LNCaP clone FGC (cell line): Measurements from ENCODE around the gene MACROD2.

Experiments
- DNase-seq: peaks from one replicate; pipeline ENCODE4 v3.0.0-alpha.2; 2011; ENCODE audit warnings: low read depth
- H3K4me3 ChIP-seq: 2 replicates; pipeline ENCODE4 v1.5.1; 2011; ENCODE audit warnings: mild to moderate bottlenecking, low read depth, low read length, control low read depth
- CTCF ChIP-seq: IDR thresholded peaks from 2 replicates; pipeline ENCODE4 v1.5.1; 2012; ENCODE audit warnings: mild to moderate bottlenecking; ENCODE audit not compliant: control insufficient read depth, insufficient read depth; ENCODE audit errors: extremely low read depth

MACROD2 gene

GRCh38 chr20:14637441-14637840 is 642.1 kb downstream of the MACROD2 start:
- no peak overlapping the region for H3K4me3 ChIP-seq
- no peak for DNase-seq
- TF ChIP-seq CTCF, result no peak

GRCh38 chr20:14643146-14643545 is 647.8 kb downstream of the MACROD2 start:
- no peak for TF ChIP-seq CTCF

GRCh38 chr20:14643556-14643955 is 648.2 kb downstream of the MACROD2 start:
- no peak overlapping the region for H3K4me3 ChIP-seq
- DNase-seq, result no peak
- no peak for TF ChIP-seq CTCF

More at GRCh38 chr20:14643146-14643545, 647.8 kb downstream of the MACROD2 start:
- H3K4me3 ChIP-seq, result no peak overlapping the region
- DNase-seq, result no peak

GRCh38 chr20:14644306-14645097 is 649.2 kb downstream of the MACROD2 start:
- peak; percentile 6 for DNase-seq
- TF ChIP-seq CTCF, result no peak
- no peak overlapping the region for H3K4me3 ChIP-seq

GRCh38 chr20:14647016-14647415 is 651.7 kb downstream of the MACROD2 start:
- no peak for TF ChIP-seq CTCF
- DNase-seq, result no peak
- H3K4me3 ChIP-seq, result no peak overlapping the region

GRCh38 chr20:14649662-14650061 is 654.3 kb downstream of the MACROD2 start:
- TF ChIP-seq CTCF, result no peak
- no peak overlapping the region for H3K4me3 ChIP-seq
- no peak for DNase-seq
